Right lobe of liver (tissue), 4 donors: ENCODE measurements around the gene PHGDH.

Experiments used
- CTCF ChIP-seq, 4 donors: fragments of 200-600 bp in 3 of 4; fragments of 450-650 bp in 1 of 4; IDR thresholded peaks; one replicate each; pipeline versions ENCODE4 v1.5.1 to v1.8.0; 2016 to 2022; ENCODE audit warnings: antibody characterized with exemption in 4 of 4, mild to moderate bottlenecking in 2 of 4
- POLR2A ChIP-seq: fragments of 450-650 bp; IDR thresholded peaks from one replicate; pipeline ENCODE4 v1.6.1; 2017; ENCODE audit warnings: antibody characterized with exemption, mild to moderate bottlenecking
- donor health status: DM: no; HTN: no; CAD: no.
- donor health status: DM: no; HTN: no; CAD: no.
- donor health status: DM: no; HTN: yes; CAD: no.

GRCh38 chr1:119713749-119714456 lies 2.2 kb downstream of the PHGDH start:
- TF ChIP-seq CTCF (IDR thresholded peaks at IDR 0.05) (no peak), POLR2A (no peak)
